HEK293 (cell line): ENCODE results near the gene LINS1.

Experiments
- CTCF ChIA-PET: fragments of 350-600 bp; formaldehyde crosslinking; extraction: SDS; loops from one replicate; lab custom pipeline; 2021; ENCODE audit warnings: antibody characterized with exemption; lab: Yijun Ruan, JAX
- POLR2A ChIA-PET: fragments of 300-600 bp; formaldehyde crosslinking; extraction: SDS; loops from one replicate; lab custom pipeline; 2020; ENCODE audit warnings: antibody characterized with exemption, inconsistent platforms; lab: Yijun Ruan, JAX
- H3K27ac ChIP-seq: fragments of 200-500 bp; sonication (Bioruptor generic); 2 replicates; pipeline ENCODE4 v1.5.1; 2014; ENCODE audit warnings: low read depth, low read length, control low read depth, inconsistent platforms; ENCODE audit errors: extremely low read depth
- H3K36me3 ChIP-seq, 2 experiments: fragments of 200-500 bp in 1 of 2; sonication (Bioruptor generic) in 1 of 2; 1 replicate in 1 of 2; 2 replicates in 1 of 2; pipeline ENCODE4 v1.5.1; 2014 to 2017; ENCODE audit warnings: inconsistent platforms in 2 of 2, low read length in 2 of 2; ENCODE audit not compliant: control insufficient read depth in 2 of 2, insufficient read depth in 1 of 2
- H3K4me1 ChIP-seq: fragments of 200-500 bp; sonication (Bioruptor generic); 2 replicates; pipeline ENCODE4 v1.5.1; 2014; ENCODE audit warnings: mild to moderate bottlenecking, low read length, inconsistent platforms; ENCODE audit not compliant: control insufficient read depth, insufficient read depth
- H3K4me3 ChIP-seq: 2 replicates; pipeline ENCODE4 v1.5.1; 2011; ENCODE audit warnings: low read depth, mild to moderate bottlenecking, control low read depth, low read length, moderate library complexity
- H3K9me3 ChIP-seq: fragments of 200-500 bp; sonication (Bioruptor generic); 2 replicates; pipeline ENCODE4 v1.5.1; 2014; ENCODE audit warnings: low read depth, low read length, inconsistent platforms; ENCODE audit not compliant: control insufficient read depth, insufficient read depth
- CTCF ChIP-seq: fragments of 450-650 bp; formaldehyde crosslinking; IDR thresholded peaks from 2 replicates; pipeline ENCODE4 v1.5.1; 2016; ENCODE audit warnings: missing biosample characterization, missing genetic modification characterization
- MZF1 ChIP-seq: fragments of 450-650 bp; formaldehyde crosslinking; IDR thresholded peaks from 2 replicates; pipeline ENCODE4 v1.5.1; 2017; ENCODE audit warnings: missing biosample characterization, missing genetic modification characterization, borderline replicate concordance
- TRIM28 ChIP-seq: IDR thresholded peaks from 2 replicates; pipeline ENCODE4 v1.6.1; 2011; ENCODE audit warnings: low read length, control low read depth, borderline replicate concordance
- ZBTB1 ChIP-seq: fragments of 450-650 bp; formaldehyde crosslinking; IDR thresholded peaks from 2 replicates; pipeline ENCODE4 v1.5.1; 2016; ENCODE audit warnings: missing biosample characterization, missing genetic modification characterization
- ZBTB11 ChIP-seq: fragments of 450-650 bp; formaldehyde crosslinking; conservative IDR thresholded peaks from 2 replicates; pipeline ENCODE4 v1.5.1; 2016; ENCODE audit warnings: low read depth, missing biosample characterization, missing genetic modification characterization
- ZBTB44 ChIP-seq: fragments of 450-650 bp; IDR thresholded peaks from 2 replicates; pipeline ENCODE4 v1.5.1; 2018; ENCODE audit warnings: missing biosample characterization, mild to moderate bottlenecking, missing genetic modification characterization
- ZNF148 ChIP-seq: fragments of 450-650 bp; formaldehyde crosslinking; IDR thresholded peaks from 2 replicates; pipeline ENCODE4 v1.5.0; 2017; ENCODE audit warnings: missing biosample characterization, missing genetic modification characterization, borderline replicate concordance
- ZNF19 ChIP-seq: fragments of 450-650 bp; formaldehyde crosslinking; IDR thresholded peaks from 2 replicates; pipeline ENCODE4; 2016; ENCODE audit warnings: missing biosample characterization, missing genetic modification characterization, low read depth
- ZNF518A ChIP-seq: fragments of 450-650 bp; formaldehyde crosslinking; conservative IDR thresholded peaks from 2 replicates; pipeline ENCODE4 v1.5.1; 2016; ENCODE audit warnings: low read depth, missing biosample characterization, missing genetic modification characterization
- ZNF558 ChIP-seq: fragments of 450-650 bp; formaldehyde crosslinking; IDR thresholded peaks from 2 replicates; pipeline ENCODE4 v1.5.1; 2016; ENCODE audit warnings: missing biosample characterization, missing genetic modification characterization
- ZNF624 ChIP-seq: fragments of 450-650 bp; formaldehyde crosslinking; IDR thresholded peaks from 2 replicates; pipeline ENCODE4 v1.5.1; 2017; ENCODE audit warnings: missing biosample characterization, missing genetic modification characterization
- ZNF664 ChIP-seq: fragments of 450-650 bp; formaldehyde crosslinking; IDR thresholded peaks from 2 replicates; pipeline ENCODE4 v1.5.1; 2016; ENCODE audit warnings: missing biosample characterization, missing genetic modification characterization
- ZNF677 ChIP-seq: fragments of 450-650 bp; IDR thresholded peaks from 2 replicates; pipeline ENCODE4 v1.5.0; 2018; ENCODE audit warnings: missing biosample characterization, mild to moderate bottlenecking, missing genetic modification characterization, moderate library complexity
- ZNF701 ChIP-seq: fragments of 450-650 bp; formaldehyde crosslinking; IDR thresholded peaks from 2 replicates; pipeline ENCODE4 v1.5.1; 2016; ENCODE audit warnings: missing biosample characterization, missing genetic modification characterization
- ZSCAN23 ChIP-seq: fragments of 450-650 bp; formaldehyde crosslinking; IDR thresholded peaks from 2 replicates; pipeline ENCODE4 v1.5.1; 2016; ENCODE audit warnings: missing biosample characterization, missing genetic modification characterization

Gene LINS1

GRCh38 chr15:100517846-100518245 lies 84.1 kb downstream of the LINS1 start:
- TF ChIP-seq ZNF677 (tag by site-specific recombination) (no peak), ZSCAN23 (no peak), ZNF558 (tag by site-specific recombination) (no peak), ZNF518A (no peak), ZNF19 (tag by site-specific recombination) (no peak), ZBTB44 (no peak), MZF1 (tag by site-specific recombination) (no peak), ZBTB11 (tag by site-specific recombination) (no peak), ZNF148 (tag by site-specific recombination) (no peak), TRIM28 (no peak), ZNF664 (tag by site-specific recombination) (no peak), CTCF (tag by site-specific recombination) (no peak), ZNF701 (tag by site-specific recombination) (no peak), ZBTB1 (tag by site-specific recombination) (no peak), ZNF624 (tag by site-specific recombination) (no peak)
- no peaks in the 10 kb centered on the region for H3K9me3 ChIP-seq
- CTCF ChIA-PET, result no interaction called here
- H3K36me3 ChIP-seq, result no peaks in the 10 kb centered on the region
- H3K4me3 ChIP-seq, result no peak overlapping the region
- no peak overlapping the region for H3K27ac ChIP-seq
- no peaks in the 10 kb centered on the region for H3K4me1 ChIP-seq
- POLR2A ChIA-PET, result no interaction called here
